Adrenal gland (tissue), 5 donors: ENCODE data around the gene UBA7.

Source experiments
- CTCF ChIP-seq, 6 experiments: fragments of 450-650 bp in 4 of 6; fragments of 200-600 bp in 2 of 6; sonication (generic) in 1 of 6; IDR thresholded peaks; 1 replicate in 5 of 6; 2 replicates in 1 of 6; pipeline versions ENCODE4 v1.5.1 to v1.8.0; 2016 to 2021; ENCODE audit warnings: antibody characterized with exemption in 6 of 6, mild to moderate bottlenecking in 2 of 6, moderate library complexity in 1 of 6
- POLR2A ChIP-seq, 2 donors: fragments of 450-650 bp; IDR thresholded peaks; one replicate each; pipeline ENCODE4 v1.6.1; 2017; ENCODE audit warnings: antibody characterized with exemption in 2 of 2, mild to moderate bottlenecking in 2 of 2, moderate library complexity in 1 of 2
- donor health status: DM: no; HTN: no; CAD: no.

GRCh38 chr3:49772703-49773102 lies 41.0 kb downstream of the UBA7 start:
- TF ChIP-seq CTCF (IDR thresholded peaks at IDR 0.05) (no peak), POLR2A (IDR thresholded peaks at IDR 0.05) (no peak)
